Raji (cell line): ENCODE data around the gene C1orf50.

Source experiments
- POLR2A ChIP-seq: IDR thresholded peaks from 2 replicates; pipeline ENCODE4 v1.6.1; 2011; ENCODE audit warnings: low read depth, low read length, control low read depth; ENCODE audit not compliant: insufficient read depth

C1orf50 gene

GRCh38 chr1:42766741-42767509 is at the start of gene C1orf50, which contains the start of gene P3H1:
TSS of gene C1orf50 (plus strand) at chr1:42767249. CDS start at chr1:42767312, 63 bp downstream.
TSS of gene P3H1 (minus strand) at chr1:42767028. CDS start at chr1:42766971, 57 bp downstream.
- TF ChIP-seq POLR2A: peak; percentile 96

GRCh38 chr1:42720868-42721267 is 46.2 kb upstream of the C1orf50 start:
- no peak for TF ChIP-seq POLR2A

DNA sequence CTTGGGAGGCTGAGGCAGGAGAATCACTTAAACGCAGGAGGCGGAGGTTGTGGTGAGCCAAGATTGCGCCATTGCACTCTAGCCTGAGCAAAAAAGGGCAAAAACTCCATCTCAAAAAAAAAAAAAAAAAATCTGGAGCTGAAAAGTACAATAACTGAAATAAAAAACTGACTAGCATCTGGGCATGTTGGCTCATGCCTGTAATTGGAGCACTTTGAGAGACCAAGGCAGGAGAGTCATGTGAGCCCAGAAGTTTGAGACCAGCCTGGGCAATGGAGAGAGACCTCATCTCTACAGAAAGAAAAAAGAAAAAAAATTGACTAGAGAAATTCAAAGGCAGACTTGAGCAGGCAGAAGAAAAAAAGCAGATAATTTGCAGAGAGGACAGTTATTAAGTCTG is 45.1 kb upstream of the C1orf50 start:
- TF ChIP-seq POLR2A: no peak

GRCh38 chr1:42723511-42723910 is 43.5 kb upstream of the C1orf50 start:
- no peak for TF ChIP-seq POLR2A

- no peak for TF ChIP-seq POLR2A
Observed at GRCh38 chr1:42730002-42730401, 37.0 kb upstream of the C1orf50 start.

DNA sequence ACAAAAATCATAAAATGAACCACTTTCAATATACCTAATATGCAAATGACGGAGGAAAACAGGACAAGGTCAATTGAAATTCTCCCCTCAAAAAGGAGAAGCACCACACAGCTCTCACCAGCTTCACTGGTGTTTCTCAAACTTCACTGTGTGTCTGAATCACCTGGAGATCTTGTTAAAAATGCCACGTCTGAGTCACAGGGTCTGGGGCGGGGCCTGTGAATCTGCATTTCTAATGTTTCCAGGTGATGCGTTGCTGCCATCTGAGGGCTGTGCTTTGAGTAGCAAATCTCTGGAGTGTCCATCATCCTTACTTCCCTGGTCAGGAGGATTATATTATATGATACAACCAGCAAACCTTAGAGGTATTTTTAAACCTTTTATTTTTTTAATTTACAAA is 36.1 kb upstream of the C1orf50 start:
- TF ChIP-seq POLR2A: no peak

GRCh38 chr1:42731585-42731984 is 35.5 kb upstream of the C1orf50 start:
- no peak for TF ChIP-seq POLR2A

DNA sequence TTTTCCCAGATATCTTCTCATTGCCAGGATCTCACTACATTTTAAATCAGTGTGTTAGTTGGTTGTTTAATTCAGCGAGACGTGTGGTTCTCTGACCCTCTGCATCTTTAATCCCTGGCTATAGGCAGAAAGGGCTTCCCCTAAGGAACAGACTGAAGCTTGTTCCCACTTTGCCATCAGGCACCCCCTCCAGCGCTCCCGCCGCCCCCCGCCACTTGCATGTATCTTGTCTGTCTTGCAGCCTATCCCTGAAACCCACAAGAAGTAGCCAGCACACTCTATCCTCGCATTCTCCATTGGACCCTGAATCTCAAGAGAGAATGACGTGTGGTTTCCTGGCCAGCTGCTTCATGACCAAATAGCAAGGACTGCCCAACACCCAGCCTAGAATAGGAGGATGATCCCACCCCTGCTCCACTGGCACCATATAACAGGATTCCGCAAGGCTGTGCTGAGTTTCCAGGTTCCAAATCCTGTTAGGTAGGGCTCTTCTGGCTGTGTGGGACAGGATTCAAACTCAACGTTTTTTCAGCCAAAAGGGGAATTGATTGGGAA is 34.8 kb upstream of the C1orf50 start:
- TF ChIP-seq POLR2A: no peak

GRCh38 chr1:42733415-42734200 is 33.4 kb upstream of the C1orf50 start:
- no peak for TF ChIP-seq POLR2A

DNA sequence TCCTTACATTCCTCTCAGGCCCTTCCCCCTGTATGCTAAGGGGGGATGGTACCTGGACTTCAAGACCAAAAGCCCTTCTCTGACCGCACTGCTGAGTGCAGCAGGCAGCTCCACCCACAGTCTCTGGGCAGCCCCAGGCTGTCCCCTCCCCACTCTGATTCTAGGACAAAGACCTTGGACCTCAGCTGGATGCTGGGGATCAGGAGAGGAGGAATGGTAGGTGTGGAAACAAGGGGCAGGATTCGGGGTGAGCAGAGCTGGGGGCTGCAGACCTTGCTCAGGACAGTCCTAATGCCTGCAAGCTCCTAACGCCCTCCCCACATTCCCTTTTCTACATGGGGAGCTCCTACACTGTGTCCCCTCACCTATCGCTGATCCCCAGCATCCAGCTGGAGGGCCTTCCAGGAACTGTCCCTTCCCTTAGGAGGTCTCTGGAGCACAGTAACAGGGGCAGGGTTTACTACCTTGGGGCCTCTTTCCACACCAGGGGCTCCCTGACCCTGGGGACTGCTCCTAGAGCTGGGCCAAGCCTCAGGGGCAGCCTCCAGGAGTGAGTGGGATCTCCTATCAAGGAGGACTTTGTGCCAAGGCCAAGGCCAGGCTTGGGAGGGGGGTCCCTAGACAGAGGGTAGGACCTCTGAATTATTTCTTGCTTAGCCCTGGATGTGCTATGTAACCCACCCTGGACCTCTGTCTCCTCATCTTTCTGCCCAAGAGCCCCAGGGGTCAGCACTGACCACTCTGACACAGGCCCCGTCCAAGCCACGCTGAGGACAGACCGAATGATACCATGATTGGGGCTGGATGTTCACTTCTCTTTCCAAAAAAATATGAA is 32.6 kb upstream of the C1orf50 start:
- no peak for TF ChIP-seq POLR2A

DNA sequence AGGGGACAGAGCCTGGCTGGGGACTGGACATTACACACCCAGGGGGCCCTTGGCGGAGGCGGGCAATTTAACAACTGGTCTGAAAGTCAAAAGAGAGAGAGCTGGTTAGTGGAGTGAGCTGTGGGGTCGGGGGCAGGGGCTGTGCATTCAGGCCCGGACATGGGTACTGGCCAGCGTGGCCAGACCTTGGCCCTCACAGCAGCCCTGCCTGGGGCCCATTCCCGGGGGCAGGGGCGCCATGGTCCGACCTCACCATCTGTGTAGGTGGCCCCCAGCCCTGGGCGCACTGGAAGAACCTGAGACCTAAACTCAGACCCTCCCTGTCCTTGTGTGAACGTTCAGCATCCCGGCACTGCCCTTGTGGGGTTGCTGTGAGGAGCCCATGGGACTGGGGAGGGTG is 32.0 kb upstream of the C1orf50 start:
- TF ChIP-seq POLR2A: no peak

DNA sequence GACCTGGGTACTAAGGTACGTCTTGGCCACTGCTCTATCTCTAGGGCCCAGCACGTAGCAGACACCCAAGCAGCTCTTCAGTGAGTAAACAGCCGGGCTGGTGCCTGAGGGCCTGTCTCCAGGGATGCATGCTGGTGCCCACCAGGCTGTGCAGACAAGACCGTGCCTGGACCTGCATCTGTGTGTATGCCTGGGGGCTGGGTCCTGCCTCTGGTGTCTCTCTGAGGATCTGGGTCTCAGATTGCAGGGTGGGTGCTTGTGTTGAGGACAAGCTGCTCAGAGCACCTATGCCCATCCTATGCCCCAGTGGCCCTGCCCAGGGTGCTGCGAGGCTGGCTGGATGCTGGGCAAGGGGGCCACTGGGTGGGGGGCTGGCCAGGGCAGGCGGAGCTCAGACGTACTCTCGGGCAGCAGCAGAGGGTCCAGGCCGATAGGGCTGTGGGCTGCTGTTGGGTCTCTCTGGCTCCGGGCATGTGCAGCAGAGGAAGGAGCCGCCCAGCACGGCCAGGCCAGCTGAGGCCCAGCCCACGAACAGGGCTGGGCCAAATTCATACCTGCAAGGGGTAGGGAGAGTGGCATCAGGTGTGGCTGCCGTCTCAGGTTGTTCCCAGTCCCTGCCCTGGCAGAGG is 31.5 kb upstream of the C1orf50 start:
- TF ChIP-seq POLR2A: no peak

DNA sequence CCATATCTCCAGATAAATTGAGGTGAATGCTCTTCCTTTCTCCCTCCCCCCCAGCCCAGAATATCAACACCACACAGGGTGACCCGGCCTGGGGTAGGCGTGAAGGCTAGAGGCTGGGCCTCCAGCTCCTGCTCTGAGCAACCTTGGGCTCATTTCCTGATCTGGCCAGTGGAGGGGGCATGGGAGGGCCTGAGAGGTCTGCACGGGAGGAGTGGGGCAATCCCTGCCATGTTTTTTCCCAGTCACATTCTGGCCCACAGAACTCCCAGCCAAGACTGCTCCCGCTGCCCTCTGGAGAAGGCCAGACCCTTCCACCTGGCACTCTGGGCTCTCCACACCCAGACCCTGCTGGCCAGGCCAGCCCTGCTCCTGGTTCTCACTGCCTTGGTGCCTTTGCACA is 30.9 kb upstream of the C1orf50 start:
- no peak for TF ChIP-seq POLR2A

DNA sequence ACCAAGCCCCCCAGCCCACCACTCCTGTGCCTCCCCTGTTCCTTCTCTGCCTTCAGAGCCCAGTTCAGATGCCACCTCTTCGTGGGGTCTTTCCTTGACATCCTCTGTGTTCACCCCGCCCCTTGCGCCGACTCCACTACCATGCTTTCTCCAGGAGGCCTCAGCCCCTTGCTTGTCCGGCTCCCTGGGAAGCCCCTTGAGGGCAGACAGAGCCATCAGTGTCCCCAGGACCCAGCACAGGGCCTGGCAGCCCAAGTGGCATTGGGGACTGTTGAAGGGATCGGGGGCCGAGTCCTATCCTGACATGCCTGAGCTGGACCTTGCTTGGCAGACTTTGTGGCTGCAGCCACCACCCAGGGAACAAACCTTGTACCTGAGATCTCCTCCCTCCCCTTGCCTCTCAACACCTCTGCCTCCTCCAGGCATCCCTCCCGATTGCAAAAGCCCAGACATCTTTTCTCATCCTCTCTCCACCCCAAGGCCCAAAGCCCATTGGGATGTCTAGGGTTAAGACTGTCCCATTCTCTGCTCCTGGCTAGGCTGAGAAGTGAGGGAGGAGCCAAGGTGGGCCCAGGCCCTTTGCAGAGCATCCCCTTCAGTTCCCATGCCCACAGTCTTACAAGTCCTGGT is 30.4 kb upstream of the C1orf50 start:
- TF ChIP-seq POLR2A: no peak

DNA sequence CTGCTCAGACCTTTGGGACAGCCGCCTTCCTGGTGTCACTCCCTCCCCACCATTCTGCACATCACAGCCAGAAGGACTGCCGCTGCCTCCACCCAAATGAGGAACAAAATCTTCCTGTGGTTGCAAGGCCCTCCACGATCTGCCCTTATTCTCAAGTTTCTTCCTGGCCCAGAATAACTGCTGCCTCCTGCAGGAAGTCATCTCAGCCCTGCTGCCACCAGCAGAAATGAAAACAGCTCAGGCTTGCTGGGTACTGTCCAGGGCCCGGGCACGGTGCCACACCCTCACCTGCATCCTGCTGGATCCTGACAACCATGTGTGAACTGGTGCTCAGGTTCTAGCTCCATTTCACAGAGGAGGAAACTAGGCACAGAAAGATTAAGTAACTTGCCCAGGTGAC is 29.8 kb upstream of the C1orf50 start:
- TF ChIP-seq POLR2A: no peak
